K562 (cell line): Measurements from ENCODE around the gene CACNA1C. TPM values are rescaled to one million over a fixed set of nuclear protein-coding genes. Genes with fewer than 3 reads are reported as not detected.

Experiments used
- ATAC-seq: fragments of 200-7000 bp; cut with Tn5 transposase; 3 replicates; pipeline ENCODE4 v1.9.1; 2020; ENCODE audit warnings: moderate library complexity
- BruUV-seq: library from RNA; stranded (reverse); fragments of 400-500 nt; replicated peaks from 2 replicates; lab custom pipeline; 2021; lab: Mats Ljungman, UMichigan
- CTCF ChIA-PET: fragments of 300-600 bp; formaldehyde crosslinking; extraction: SDS; loops from one replicate; lab custom pipeline; 2021; ENCODE audit warnings: low intra/inter-chr PET ratio; lab: Yijun Ruan, JAX
- POLR2A ChIA-PET: fragments of 300-600, 350-650 bp; sonication (Branson Sonifier 250); formaldehyde crosslinking; extraction: SDS; loops from one replicate; lab custom pipeline; 2021; ENCODE audit warnings: antibody characterized with exemption, inconsistent platforms; lab: Yijun Ruan, JAX
- DNase-seq, 4 experiments: peaks; one replicate each; pipeline versions ENCODE4 v3.0.0 to v3.0.0-alpha.2; 2011 to 2018; ENCODE audit warnings: low spot score in 3 of 4, mixed read lengths in 3 of 4; ENCODE audit errors: extremely low read depth in 1 of 4
- FAIRE-seq: peaks from 2 replicates; lab custom pipeline; 2011; peaks lifted over from hg19 to GRCh38; lab: Jason Lieb, UNC
- H2AFZ ChIP-seq: 2 replicates; pipeline ENCODE4 v1.6.0; 2011; ENCODE audit warnings: low read depth, low read length, control low read depth, inconsistent platforms
- H3K27ac ChIP-seq: fragments of 200-600 bp; 3 replicates; pipeline ENCODE4 v1.8.0; 2011; ENCODE audit warnings: low read depth, mild to moderate bottlenecking, control low read depth, inconsistent platforms, low read length, moderate library complexity, mixed read lengths; ENCODE audit errors: extremely low read depth
- H3K27me3 ChIP-seq, 2 experiments: fragments of 300-600 bp in 1 of 2; 2 replicates in 1 of 2; 3 replicates in 1 of 2; pipeline versions ENCODE4 v1.6.0 to v1.8.0; 2011; ENCODE audit warnings: inconsistent platforms in 2 of 2, low read length in 2 of 2, mild to moderate bottlenecking in 1 of 2, mixed read lengths in 1 of 2, moderate library complexity in 1 of 2; ENCODE audit not compliant: control insufficient read depth in 2 of 2, insufficient read depth in 2 of 2
- H3K36me3 ChIP-seq: fragments of 300-600 bp; 3 replicates; pipeline ENCODE4 v1.8.0; 2011; ENCODE audit warnings: mild to moderate bottlenecking, low read length, inconsistent platforms; ENCODE audit not compliant: control insufficient read depth, insufficient read depth
- H3K4me1 ChIP-seq, 2 experiments: fragments of 200-600 bp in 1 of 2; replicated peaks in 1 of 2; 2 replicates in 1 of 2; 3 replicates in 1 of 2; pipeline versions ENCODE4 v1.5.1 to v1.8.0; 2011; ENCODE audit warnings: inconsistent platforms in 2 of 2, low read length in 2 of 2, mild to moderate bottlenecking in 1 of 2, mixed read lengths in 1 of 2, moderate library complexity in 1 of 2; ENCODE audit not compliant: control insufficient read depth in 2 of 2, insufficient read depth in 2 of 2
- H3K4me2 ChIP-seq: 2 replicates; pipeline ENCODE4 v1.6.1; 2011; ENCODE audit warnings: low read length, control low read depth, inconsistent platforms, mixed read lengths; ENCODE audit not compliant: insufficient read depth
- H3K4me3 ChIP-seq: fragments of 200-600 bp; sonication (generic), shearing (Covaris generic); 2 replicates; pipeline ENCODE4 v1.5.1; 2016; ENCODE audit warnings: control low read depth, inconsistent platforms
- H3K79me2 ChIP-seq: fragments of 200-600 bp; 3 replicates; pipeline ENCODE4 v1.8.0; 2011; ENCODE audit warnings: low read length, inconsistent platforms; ENCODE audit not compliant: control insufficient read depth, insufficient read depth
- H3K9ac ChIP-seq, 2 experiments: 2 replicates each; pipeline versions ENCODE4 v1.6.0 to v1.6.1; 2011; ENCODE audit warnings: low read depth in 2 of 2, low read length in 2 of 2, control low read depth in 1 of 2, inconsistent platforms in 1 of 2, mild to moderate bottlenecking in 1 of 2, mixed read lengths in 1 of 2; ENCODE audit not compliant: insufficient read depth in 1 of 2
- H3K9me1 ChIP-seq: one replicate; pipeline ENCODE4 v1.6.0; 2011; ENCODE audit warnings: inconsistent platforms, mild to moderate bottlenecking, low read length, moderate library complexity; ENCODE audit not compliant: control insufficient read depth, insufficient read depth
- H3K9me3 ChIP-seq: replicated peaks from 2 replicates; pipeline ENCODE4 v1.5.1; 2011; ENCODE audit warnings: low read depth, low read length, inconsistent platforms; ENCODE audit not compliant: control insufficient read depth, insufficient read depth
- H4K20me1 ChIP-seq: replicated peaks from 2 replicates; pipeline ENCODE4 v1.6.1; 2011; ENCODE audit warnings: low read length, inconsistent platforms, mixed read lengths; ENCODE audit not compliant: control insufficient read depth, insufficient read depth
- BMI1 ChIP-seq: fragments of 150-350 bp; IDR thresholded peaks from 2 replicates; pipeline ENCODE4 v1.6.1; 2014; ENCODE audit warnings: low read length
- ILK ChIP-seq: fragments of 450-650 bp; IDR thresholded peaks from 2 replicates; pipeline ENCODE4 v1.6.1; 2016; ENCODE audit warnings: missing genetic modification characterization, low read depth, mild to moderate bottlenecking, missing compliant biosample characterization, moderate library complexity, borderline replicate concordance
- LEF1 ChIP-seq: fragments of 450-650 bp; IDR thresholded peaks from 2 replicates; pipeline ENCODE4 v1.6.1; 2016; ENCODE audit warnings: mild to moderate bottlenecking
- MLX ChIP-seq, 2 experiments: fragments of 450-650 bp in 1 of 2; sonication (generic) in 1 of 2; formaldehyde crosslinking; conservative IDR thresholded peaks; 2 replicates each; pipeline versions ENCODE4 v1.4.0 to v1.8.1; 2020 to 2022; ENCODE audit warnings: mild to moderate bottlenecking in 1 of 2, missing genetic modification reagents in 1 of 2
- NFYB ChIP-seq: IDR thresholded peaks from 2 replicates; pipeline ENCODE4 v1.6.1; 2011; ENCODE audit warnings: mild to moderate bottlenecking, moderate library complexity; ENCODE audit not compliant: insufficient read length; ENCODE audit errors: extremely low read depth
- NR2C2 ChIP-seq, 2 experiments: fragments of 200-800 bp in 1 of 2; sonication (Bioruptor generic) in 1 of 2; sonication (generic) in 1 of 2; formaldehyde crosslinking in 1 of 2; IDR thresholded peaks; 2 replicates each; pipeline versions ENCODE4 v1.6.1 to v1.8.0; 2016 to 2022; ENCODE audit warnings: mild to moderate bottlenecking in 1 of 2, missing compliant biosample characterization in 1 of 2, missing genetic modification characterization in 1 of 2, missing genetic modification reagents in 1 of 2
- RBM14 ChIP-seq: fragments of 200-400 bp; formaldehyde crosslinking; IDR thresholded peaks from 2 replicates; pipeline ENCODE4 v1.6.1; 2018; ENCODE audit warnings: low read depth, mild to moderate bottlenecking, low read length, moderate library complexity, borderline replicate concordance; ENCODE audit not compliant: insufficient read depth
- SAFB2 ChIP-seq: fragments of 200-400 bp; formaldehyde crosslinking; IDR thresholded peaks from 2 replicates; pipeline ENCODE4 v1.6.1; 2018; ENCODE audit warnings: borderline replicate concordance, low read length, low read depth, moderate library complexity; ENCODE audit not compliant: severe bottlenecking
- SMAD3 ChIP-seq: fragments of 450-650 bp; formaldehyde crosslinking; conservative IDR thresholded peaks from 2 replicates; pipeline ENCODE4 v1.4.0; 2020; ENCODE audit warnings: mild to moderate bottlenecking
- XRCC3 ChIP-seq: fragments of 450-650 bp; IDR thresholded peaks from 2 replicates; pipeline ENCODE4 v1.6.1; 2017; ENCODE audit warnings: mild to moderate bottlenecking, moderate library complexity
- ZKSCAN8 ChIP-seq: fragments of 200-800 bp; sonication (Bioruptor generic); IDR thresholded peaks from 2 replicates; pipeline ENCODE4 v1.6.1; 2016; ENCODE audit warnings: missing genetic modification characterization, missing compliant biosample characterization
- ZNF232 ChIP-seq: sonication (generic); formaldehyde crosslinking; IDR thresholded peaks from 2 replicates; pipeline ENCODE4 v1.8.0; 2022; ENCODE audit warnings: mild to moderate bottlenecking, missing genetic modification reagents
- ZNF311 ChIP-seq: fragments of 250-450 bp; sonication (Bioruptor Pico); IDR thresholded peaks from 2 replicates; pipeline ENCODE4 v1.4.0; 2020; ENCODE audit warnings: mild to moderate bottlenecking, moderate library complexity
- WGBS: fragments of 100-300 bp; shearing (Covaris generic); methylation state at CpG from one replicate; pipeline ENCODE4 v1.1.6; 2016; ENCODE audit warnings: low coverage, mixed read lengths; ENCODE audit not compliant: insufficient coverage; ENCODE audit errors: missing lambda C conversion rate; 5-methylcytosine and 5-hydroxymethylcytosine counted together
- in situ Hi-C: fragments of 300-500 bp; cut with MboI; formaldehyde crosslinking; loops from 4 replicates; pipeline ENCODE4 v1.15.0; 2018; ENCODE audit warnings: inconsistent platforms, mixed read lengths
- intact Hi-C: fragments of 100-400 bp; cut with micrococcal nuclease; formaldehyde crosslinking; loops from 2 replicates; pipeline ENCODE4 v1.14.2; 2022
- polyA plus RNA-seq, 8 experiments: library from polyadenylated mRNA; depleted of rRNA in 4 of 8; stranded (reverse) in 5 of 8; unstranded in 3 of 8; fragments of >200 nt; fragmentation: Nextera tagmentation in 2 of 8; fragmentation: Illumina TruSeq in 1 of 8; extraction: Ambion mirVana in 2 of 8; extraction: Trizol in 1 of 8; gene quantifications; 2 replicates each; pipeline versions ENCODE4 v1.2.1 to v1.2.3, GENCODE V29; 2011 to 2014; ENCODE audit warnings: inconsistent platforms in 1 of 8, missing spikeins in 1 of 8
- total RNA-seq, 7 experiments: library from RNA; depleted of rRNA in 6 of 7; stranded (reverse); fragments of >200 nt in 6 of 7; fragmentation: Illumina TruSeq in 2 of 7; extraction: Trizol in 2 of 7; gene quantifications; 2 replicates each; pipeline versions ENCODE4 v1.2.1 to v1.2.3, GENCODE V29; 2011 to 2021; ENCODE audit warnings: low replicate concordance in 1 of 7
- TF ChIP-seq, protein P1 (sequence below): fragments of 450-650 bp; IDR thresholded peaks from 2 replicates; pipeline ENCODE4 v1.6.1; 2018; ENCODE audit warnings: mild to moderate bottlenecking, low read depth; ENCODE audit not compliant: partially characterized antibody
- TF ChIP-seq, protein P2 (sequence below): fragments of 450-650 bp; IDR thresholded peaks from one replicate; pipeline ENCODE4 v1.6.1; 2018; ENCODE audit warnings: mild to moderate bottlenecking, moderate library complexity; ENCODE audit not compliant: partially characterized antibody
- TF ChIP-seq, protein P3 (sequence below): fragments of 450-650 bp; IDR thresholded peaks from 2 replicates; pipeline ENCODE4 v1.6.1; 2016; ENCODE audit warnings: low read depth, mild to moderate bottlenecking, moderate library complexity

CACNA1C gene
- total and polyA plus RNA-seq, 9 of the 15 experiments (the other 6 are each of a cell fraction or from before 2014, with no cell fraction given): not detected

GRCh38 chr12:2242816-2243215, 190.0 kb downstream of the CACNA1C start:
- Histone ChIP-seq H3K9me3 (no peaks in the 10 kb centered on the region), H3K4me1 (no peaks in the 10 kb centered on the region), H3K4me2 (no peak overlapping the region), H3K4me3 (no peak overlapping the region), H3K36me3 (no peaks in the 10 kb centered on the region), H3K9ac (no peak overlapping the region), H3K27ac (no peak overlapping the region), H3K9me1 (no peaks in the 10 kb centered on the region), H2AFZ (no peak overlapping the region), H4K20me1 (no peaks in the 10 kb centered on the region), H3K27me3 (peaks cover 0 to 29% of the 10 kb centered on the region in 2 experiments; a peak in 2 of 5 replicates), H3K79me2 (no peaks in the 10 kb centered on the region)
- ATAC-seq: no peak
- in situ Hi-C loops: no loop called here
- ChIA-PET POLR2A (interaction anchor here (0.6 to 1.0 kb wide), 2 partner anchors 9 to 58 kb away, joined by 3 to 4 read pairs; no protein-coding TSS in a partner anchor), CTCF (no interaction called here)
- no peak for FAIRE-seq
- no TSS peak for BruUV-seq
- intact Hi-C loops: no loop called here
- DNase-seq: no peak
- WGBS: 0% methylated on average over 3 of the region's 3 CpGs
- TF ChIP-seq, protein P1, sequence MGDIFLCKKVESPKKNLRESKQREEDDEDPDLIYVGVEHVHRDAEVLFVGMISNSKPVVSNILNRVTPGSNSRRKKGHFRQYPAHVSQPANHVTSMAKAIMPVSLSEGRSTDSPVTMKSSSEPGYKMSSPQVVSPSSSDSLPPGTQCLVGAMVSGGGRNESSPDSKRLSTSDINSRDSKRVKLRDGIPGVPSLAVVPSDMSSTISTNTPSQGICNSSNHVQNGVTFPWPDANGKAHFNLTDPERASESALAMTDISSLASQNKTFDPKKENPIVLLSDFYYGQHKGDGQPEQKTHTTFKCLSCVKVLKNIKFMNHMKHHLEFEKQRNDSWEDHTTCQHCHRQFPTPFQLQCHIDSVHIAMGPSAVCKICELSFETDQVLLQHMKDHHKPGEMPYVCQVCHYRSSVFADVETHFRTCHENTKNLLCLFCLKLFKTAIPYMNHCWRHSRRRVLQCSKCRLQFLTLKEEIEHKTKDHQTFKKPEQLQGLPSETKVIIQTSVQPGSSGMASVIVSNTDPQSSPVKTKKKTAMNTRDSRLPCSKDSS: no peak
- TF ChIP-seq LEF1 (no peak), ZKSCAN8 (CRISPR knock-in tag) (no peak), SAFB2 (no peak), BMI1 (no peak), ZNF232 (CRISPR knock-in tag) (no peak), NR2C2 (CRISPR knock-in tag; IDR thresholded peaks at IDR 0.05) (no peak), NR2C2 (tag; IDR thresholded peaks at IDR 0.05) (no peak), NFYB (no peak), RBM14 (no peak), XRCC3 (no peak), ILK (tag) (no peak), SMAD3 (CRISPR knock-in tag) (no peak), ZNF311 (no peak), MLX (CRISPR knock-in tag; conservative IDR thresholded peaks at IDR 0.05) (no peak)
- TF ChIP-seq, protein P2, sequence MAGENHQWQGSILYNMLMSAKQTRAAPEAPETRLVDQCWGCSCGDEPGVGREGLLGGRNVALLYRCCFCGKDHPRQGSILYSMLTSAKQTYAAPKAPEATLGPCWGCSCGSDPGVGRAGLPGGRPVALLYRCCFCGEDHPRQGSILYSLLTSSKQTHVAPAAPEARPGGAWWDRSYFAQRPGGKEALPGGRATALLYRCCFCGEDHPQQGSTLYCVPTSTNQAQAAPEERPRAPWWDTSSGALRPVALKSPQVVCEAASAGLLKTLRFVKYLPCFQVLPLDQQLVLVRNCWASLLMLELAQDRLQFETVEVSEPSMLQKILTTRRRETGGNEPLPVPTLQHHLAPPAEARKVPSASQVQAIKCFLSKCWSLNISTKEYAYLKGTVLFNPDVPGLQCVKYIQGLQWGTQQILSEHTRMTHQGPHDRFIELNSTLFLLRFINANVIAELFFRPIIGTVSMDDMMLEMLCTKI: no peak
- TF ChIP-seq, protein P3, sequence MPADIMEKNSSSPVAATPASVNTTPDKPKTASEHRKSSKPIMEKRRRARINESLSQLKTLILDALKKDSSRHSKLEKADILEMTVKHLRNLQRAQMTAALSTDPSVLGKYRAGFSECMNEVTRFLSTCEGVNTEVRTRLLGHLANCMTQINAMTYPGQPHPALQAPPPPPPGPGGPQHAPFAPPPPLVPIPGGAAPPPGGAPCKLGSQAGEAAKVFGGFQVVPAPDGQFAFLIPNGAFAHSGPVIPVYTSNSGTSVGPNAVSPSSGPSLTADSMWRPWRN: no peak
